ENCODE data around the gene CALCOCO1. TPM values are rescaled to one million over a fixed set of nuclear protein-coding genes. Genes with fewer than 3 reads are reported as not detected.

Gene CALCOCO1
- total and polyA plus RNA-seq, 9 of the 15 experiments (the other 6 are each of a cell fraction or from before 2014, with no cell fraction given) = 1.9 to 31.8 (median 11.0) TPM

DNA sequence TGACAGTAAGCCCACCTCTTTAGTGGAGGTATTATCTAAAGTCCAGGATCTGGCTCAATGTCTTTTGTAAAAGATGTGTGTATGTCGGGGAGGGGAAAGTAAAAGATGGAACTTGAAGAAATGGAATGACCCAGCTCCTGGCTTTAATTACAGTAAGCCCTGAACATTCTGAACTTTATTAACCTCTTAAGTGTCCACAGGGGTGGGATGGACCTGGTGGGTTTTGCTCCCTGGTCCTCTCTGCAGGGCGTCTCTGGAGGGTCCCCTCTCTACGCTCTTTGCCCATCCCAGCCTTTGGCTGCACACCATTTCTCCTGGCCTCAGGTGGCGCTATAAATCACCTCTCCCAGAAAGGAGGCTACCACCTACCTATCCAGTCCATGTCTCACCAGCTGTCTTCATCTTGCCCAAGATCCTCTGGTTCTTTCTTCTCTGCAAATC, 28.2 kb upstream of the CALCOCO1 start:
- ChIA-PET CTCF (ENCODE audit: low intra/inter-chr PET ratio) (interaction anchor here (0.6 kb wide), 1 partner anchor 178 kb away, joined by 3 read pairs; no protein-coding TSS in a partner anchor), POLR2A (interaction anchor here (0.6 to 1.1 kb wide), 2 partner anchors 10 to 386 kb away, joined by 3 read pairs; no protein-coding TSS in a partner anchor)
- Histone ChIP-seq H3K9ac (ENCODE audit: insufficient read depth in 1 of 2, low read depth in 2 of 2, low read length in 2 of 2) (no peak overlapping the region), H3K79me2 (ENCODE audit: control insufficient read depth, insufficient read depth, low read length) (no peaks in the 10 kb centered on the region), H3K4me2 (ENCODE audit: insufficient read depth, low read length) (no peak overlapping the region), H3K27ac (ENCODE audit: extremely low read depth, low read depth, low read length) (no peak overlapping the region), H3K4me1 (replicated peaks in 1 of 2; ENCODE audit: control insufficient read depth in 2 of 2, insufficient read depth in 2 of 2, low read length in 2 of 2) (peaks cover 2 to 19% of the 10 kb centered on the region in 2 experiments; a peak in 3 of 5 replicates), H3K4me3 (no peak overlapping the region), H4K20me1 (replicated peaks; ENCODE audit: control insufficient read depth, insufficient read depth, low read length) (0 out of 2 replicates have a peak, but pooled peaks cover 4% of the 10 kb centered on the region), H3K27me3 (ENCODE audit: control insufficient read depth in 2 of 2, insufficient read depth in 2 of 2, low read length in 2 of 2) (peaks cover 50 to 82% of the 10 kb centered on the region in 2 experiments), H3K9me1 (ENCODE audit: control insufficient read depth, insufficient read depth, low read length) (no peaks in the 10 kb centered on the region), H2AFZ (ENCODE audit: low read depth, low read length) (no peak overlapping the region), H3K9me3 (replicated peaks; ENCODE audit: control insufficient read depth, insufficient read depth, low read depth, low read length) (no peaks in the 10 kb centered on the region), H3K36me3 (ENCODE audit: control insufficient read depth, insufficient read depth, low read length) (no peaks in the 10 kb centered on the region)
- TF ChIP-seq ZBTB49 (CRISPR knock-in tag; IDR thresholded peaks at IDR 0.05; ENCODE audit: borderline replicate concordance) (no peak), MLX (CRISPR knock-in tag; conservative IDR thresholded peaks at IDR 0.05) (no peak), ZNF140 (CRISPR knock-in tag; IDR thresholded peaks at IDR 0.05) (no peak), PRDM10 (IDR thresholded peaks at IDR 0.05; ENCODE audit: partially characterized antibody) (peak; percentile 32), TBL1XR1 (IDR thresholded peaks at IDR 0.05; ENCODE audit: low read length in 2 of 2) (no peak)
- TF ChIP-seq, protein P1, sequence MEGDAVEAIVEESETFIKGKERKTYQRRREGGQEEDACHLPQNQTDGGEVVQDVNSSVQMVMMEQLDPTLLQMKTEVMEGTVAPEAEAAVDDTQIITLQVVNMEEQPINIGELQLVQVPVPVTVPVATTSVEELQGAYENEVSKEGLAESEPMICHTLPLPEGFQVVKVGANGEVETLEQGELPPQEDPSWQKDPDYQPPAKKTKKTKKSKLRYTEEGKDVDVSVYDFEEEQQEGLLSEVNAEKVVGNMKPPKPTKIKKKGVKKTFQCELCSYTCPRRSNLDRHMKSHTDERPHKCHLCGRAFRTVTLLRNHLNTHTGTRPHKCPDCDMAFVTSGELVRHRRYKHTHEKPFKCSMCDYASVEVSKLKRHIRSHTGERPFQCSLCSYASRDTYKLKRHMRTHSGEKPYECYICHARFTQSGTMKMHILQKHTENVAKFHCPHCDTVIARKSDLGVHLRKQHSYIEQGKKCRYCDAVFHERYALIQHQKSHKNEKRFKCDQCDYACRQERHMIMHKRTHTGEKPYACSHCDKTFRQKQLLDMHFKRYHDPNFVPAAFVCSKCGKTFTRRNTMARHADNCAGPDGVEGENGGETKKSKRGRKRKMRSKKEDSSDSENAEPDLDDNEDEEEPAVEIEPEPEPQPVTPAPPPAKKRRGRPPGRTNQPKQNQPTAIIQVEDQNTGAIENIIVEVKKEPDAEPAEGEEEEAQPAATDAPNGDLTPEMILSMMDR (IDR thresholded peaks at IDR 0.05 in 2 of 3, conservative IDR thresholded peaks at IDR 0.05 in 1 of 3; ENCODE audit: insufficient read depth in 2 of 3, low read depth in 1 of 3, low read length in 3 of 3) = peak; percentile 13 to 39 (median 33); a peak in 3 of 6 replicates
- peak in 2 of 4 experiments; percentile 34 to 36 for DNase-seq (ENCODE audit: extremely low read depth in 1 of 4, low spot score in 3 of 4)
- no TSS peak for BruUV-seq (replicated peaks)
- peak; percentile 60; the same call in 2 of the 3 replicates for ATAC-seq
- in situ Hi-C loops (cut with MboI) = loop anchor here (25.0 kb wide), 1 partner anchor 457 kb away; no protein-coding TSS in a partner anchor
- intact Hi-C loops (cut with micrococcal nuclease) = no loop called here
- FAIRE-seq = no peak
- WGBS (ENCODE audit: insufficient coverage, low coverage, missing lambda C conversion rate) = 5% methylated on average over 4 of the region's 4 CpGs
